ENCODE measurements around the gene ZNF585A. TPM values are rescaled to one million over a fixed set of nuclear protein-coding genes. Genes with fewer than 3 reads are reported as not detected.
"Not testable (repeated sequence)": the region's sequence is repeated elsewhere in the genome, so short reads cannot be mapped to it uniquely, and the experiment has no call there.

ZNF585A gene
- total and polyA plus RNA-seq, 4 donors = 8.6 to 17.7 (median 14.8) TPM

DNA sequence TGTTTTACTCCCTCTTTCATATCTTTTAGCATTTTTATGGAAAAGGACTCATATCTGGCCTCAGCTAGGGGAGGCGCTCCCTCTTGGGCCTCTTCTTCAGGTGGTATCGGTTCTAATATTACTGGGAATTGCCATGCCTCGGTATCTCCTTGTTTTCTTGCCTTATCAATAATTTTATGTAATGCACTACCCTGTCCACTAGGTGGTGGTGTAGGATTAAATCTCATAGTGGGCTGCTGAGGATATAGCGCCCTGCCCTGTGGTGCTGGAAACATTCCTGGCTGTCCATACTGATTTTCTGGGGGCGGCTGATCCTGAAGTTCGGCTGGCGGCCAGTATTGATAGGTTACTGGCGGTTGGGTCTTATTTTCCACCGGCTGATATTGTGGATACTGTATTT lies 58.5 kb downstream of the ZNF585A start:
- H3K27me3 ChIP-seq (ENCODE audit: control insufficient read depth in 1 of 2, insufficient read depth in 2 of 2, low read length in 1 of 2) = no peaks in the 10 kb centered on the region
- H3K4me1 ChIP-seq (ENCODE audit: control insufficient read depth in 1 of 2, insufficient read depth in 2 of 2, low read length in 2 of 2) = no peaks in the 10 kb centered on the region
- 90 to 96% methylated on average over 9 of the region's 9 CpGs for WGBS, 2 donors
- H3K36me3 ChIP-seq (ENCODE audit: control insufficient read depth in 1 of 2, insufficient read depth in 2 of 2, low read length in 1 of 2) = peaks cover 18 to 29% of the 10 kb centered on the region in 2 donors
- no peak for ATAC-seq (ENCODE audit: low FRiP score)
- peaks cover 33% of the 10 kb centered on the region for H3K9me3 ChIP-seq (ENCODE audit: control insufficient read depth, low read length)
- intact Hi-C loops (cut with DNase I) = no loop called here
- no peak overlapping the region for H3K27ac ChIP-seq (ENCODE audit: low read depth in 1 of 2, low read length in 2 of 2)
- no peak overlapping the region for H3K4me3 ChIP-seq (ENCODE audit: low read length in 2 of 2)
- DNase-seq = no peak

DNA sequence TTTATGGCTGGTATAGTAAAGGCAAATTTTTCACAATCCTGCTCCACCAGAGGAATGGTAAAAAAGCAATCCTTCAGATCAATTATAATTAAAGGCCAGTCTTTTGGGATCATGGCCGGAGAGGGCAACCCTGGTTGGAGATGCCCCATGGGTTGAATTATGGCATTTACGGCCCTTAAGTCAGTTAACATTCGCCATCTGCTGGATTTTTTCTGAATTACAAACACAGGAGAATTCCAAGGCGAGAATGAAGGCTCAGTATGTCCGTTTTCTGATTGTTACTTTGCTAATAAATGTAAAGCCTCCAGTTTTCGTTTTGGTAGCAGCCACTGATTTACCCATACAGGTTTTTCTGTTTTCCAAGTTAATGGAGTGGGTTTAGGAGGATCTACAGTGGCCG lies 60.7 kb downstream of the ZNF585A start:
- ATAC-seq (ENCODE audit: low FRiP score); intact Hi-C loops (cut with DNase I): not testable (repeated sequence)

GRCh38 chr19:37104135-37104534 lies 68.4 kb downstream of the ZNF585A start:
- H3K36me3 ChIP-seq (ENCODE audit: control insufficient read depth in 1 of 2, insufficient read depth in 2 of 2, low read length in 1 of 2); H3K27me3 ChIP-seq (ENCODE audit: control insufficient read depth in 1 of 2, insufficient read depth in 2 of 2, low read length in 1 of 2); H3K27ac ChIP-seq (ENCODE audit: low read depth in 1 of 2, low read length in 2 of 2); ATAC-seq (ENCODE audit: low FRiP score); intact Hi-C loops (cut with DNase I); DNase-seq; H3K4me3 ChIP-seq (ENCODE audit: low read length in 2 of 2); H3K4me1 ChIP-seq (ENCODE audit: control insufficient read depth in 1 of 2, insufficient read depth in 2 of 2, low read length in 2 of 2): not testable (repeated sequence)
- peaks cover 30% of the 10 kb centered on the region for H3K9me3 ChIP-seq (ENCODE audit: control insufficient read depth, low read length)
- 88 to 97% methylated on average over 5 of the region's 5 CpGs for WGBS, 2 donors

More for the DNA sequence above, 60.7 kb downstream of the ZNF585A start:
- Histone ChIP-seq H3K9me3 (ENCODE audit: control insufficient read depth, low read length) (peaks cover 42% of the 10 kb centered on the region), H3K36me3 (ENCODE audit: control insufficient read depth in 1 of 2, insufficient read depth in 2 of 2, low read length in 1 of 2) (peaks cover 18 to 29% of the 10 kb centered on the region in 2 donors)
- 73 to 78% methylated on average over 7 of the region's 7 CpGs for WGBS, 2 donors
- not testable (repeated sequence) for H3K4me1 ChIP-seq (ENCODE audit: control insufficient read depth in 1 of 2, insufficient read depth in 2 of 2, low read length in 2 of 2); H3K27me3 ChIP-seq (ENCODE audit: control insufficient read depth in 1 of 2, insufficient read depth in 2 of 2, low read length in 1 of 2); H3K4me3 ChIP-seq (ENCODE audit: low read length in 2 of 2); DNase-seq; H3K27ac ChIP-seq (ENCODE audit: low read depth in 1 of 2, low read length in 2 of 2)

GRCh38 chr19:37098570-37098969 lies 73.9 kb downstream of the ZNF585A start:
- Histone ChIP-seq H3K36me3 (ENCODE audit: control insufficient read depth in 1 of 2, insufficient read depth in 2 of 2, low read length in 1 of 2) (peaks cover 10 to 12% of the 10 kb centered on the region in 2 donors), H3K27me3 (ENCODE audit: control insufficient read depth in 1 of 2, insufficient read depth in 2 of 2, low read length in 1 of 2) (no peaks in the 10 kb centered on the region), H3K27ac (ENCODE audit: low read depth in 1 of 2, low read length in 2 of 2) (no peak overlapping the region), H3K4me3 (ENCODE audit: low read length in 2 of 2) (no peak overlapping the region), H3K4me1 (ENCODE audit: control insufficient read depth in 1 of 2, insufficient read depth in 2 of 2, low read length in 2 of 2) (no peaks in the 10 kb centered on the region), H3K9me3 (ENCODE audit: control insufficient read depth, low read length) (peaks cover 17% of the 10 kb centered on the region)
- intact Hi-C loops (cut with DNase I) = no loop called here
- no peak for ATAC-seq (ENCODE audit: low FRiP score)
- no peak for DNase-seq
- WGBS, 2 donors = 98 to 100% methylated on average over 1 of the region's 1 CpG

GRCh38 chr19:37095859-37096258 lies 76.6 kb downstream of the ZNF585A start:
- intact Hi-C loops (cut with DNase I) = no loop called here
- Histone ChIP-seq H3K4me3 (ENCODE audit: low read length in 2 of 2) (no peak overlapping the region), H3K27ac (ENCODE audit: low read depth in 1 of 2, low read length in 2 of 2) (no peak overlapping the region), H3K4me1 (ENCODE audit: control insufficient read depth in 1 of 2, insufficient read depth in 2 of 2, low read length in 2 of 2) (no peaks in the 10 kb centered on the region), H3K36me3 (ENCODE audit: control insufficient read depth in 1 of 2, insufficient read depth in 2 of 2, low read length in 1 of 2) (peaks cover 11 to 22% of the 10 kb centered on the region in 2 donors), H3K27me3 (ENCODE audit: control insufficient read depth in 1 of 2, insufficient read depth in 2 of 2, low read length in 1 of 2) (no peaks in the 10 kb centered on the region), H3K9me3 (ENCODE audit: control insufficient read depth, low read length) (peaks cover 5% of the 10 kb centered on the region)
- ATAC-seq (ENCODE audit: low FRiP score) (no peak), DNase-seq (no peak)
- 98 to 100% methylated on average over 1 of the region's 1 CpG for WGBS, 2 donors

Other genes starting within 250 kb of the ZNF585A start
- gene ZNF420, start 94.3 kb downstream of the ZNF585A start, total RNA-seq = 10 to 100 TPM in 1 of 2 donors, 1 to 10 TPM in 1; 9.2 to 11.8 TPM
- gene ZNF420, start 94.3 kb downstream of the ZNF585A start, polyA plus RNA-seq = 1 to 10 TPM; 1.1 to 5.6 TPM
- gene ZNF585B, start 37.8 kb upstream of the ZNF585A start, total RNA-seq = 10 to 100 TPM; 14.5 to 21.6 TPM
- 1 to 10 TPM; 2.9 to 7.3 TPM for gene ZNF585B, start 37.8 kb upstream of the ZNF585A start, polyA plus RNA-seq
- gene ZNF383, start 45.5 kb upstream of the ZNF585A start, total RNA-seq = 10 to 100 TPM in 1 of 2 donors, 1 to 10 TPM in 1; 10.0 to 16.1 TPM
- 10 to 100 TPM in 1 of 2 donors, 1 to 10 TPM in 1; 7.0 to 10.8 TPM for gene ZNF383, start 45.5 kb upstream of the ZNF585A start, polyA plus RNA-seq
- gene ZNF527, start 198.4 kb upstream of the ZNF585A start, total RNA-seq = 1 to 10 TPM; 7.3 to 9.0 TPM
- gene ZNF527, start 198.4 kb upstream of the ZNF585A start, polyA plus RNA-seq = 1 to 10 TPM; 3.3 to 5.1 TPM

Data from aorta (tissue), 5 donors.